SJSA1 (cell line): ENCODE results near the gene RRM2. TPM values are rescaled to one million over a fixed set of nuclear protein-coding genes. Genes with fewer than 3 reads are reported as not detected.
"Not testable (repeated sequence)": the region's sequence is repeated elsewhere in the genome, so short reads cannot be mapped to it uniquely, and the experiment has no call there.

Source experiments
- DNase-seq, 2 experiments: peaks; one replicate each; pipeline ENCODE4 v3.0.0-alpha.2; 2015 to 2020; ENCODE audit warnings: low spot score in 2 of 2, low read depth in 1 of 2
- H3K27ac ChIP-seq: fragments of 250-450 bp; sonication (Bioruptor Pico); 2 replicates; pipeline ENCODE4 v1.5.1; 2020; ENCODE audit warnings: mild to moderate bottlenecking, moderate library complexity
- H3K27me3 ChIP-seq: fragments of 250-450 bp; sonication (Bioruptor Pico); replicated peaks from 2 replicates; pipeline ENCODE4 v1.5.1; 2020; ENCODE audit warnings: mild to moderate bottlenecking, moderate library complexity
- H3K36me3 ChIP-seq: fragments of 250-450 bp; sonication (Bioruptor Pico); 2 replicates; pipeline ENCODE4 v1.5.1; 2020; ENCODE audit warnings: mild to moderate bottlenecking
- H3K4me1 ChIP-seq: fragments of 250-450 bp; sonication (Bioruptor Pico); replicated peaks from 2 replicates; pipeline ENCODE4 v1.6.1; 2021; ENCODE audit warnings: mild to moderate bottlenecking
- H3K4me3 ChIP-seq: fragments of 250-450 bp; sonication (Bioruptor Pico); 2 replicates; pipeline ENCODE4 v1.5.1; 2020; ENCODE audit warnings: mild to moderate bottlenecking
- H3K9me3 ChIP-seq: fragments of 250-450 bp; sonication (Bioruptor Pico); replicated peaks from 2 replicates; pipeline ENCODE4 v1.5.1; 2020; ENCODE audit warnings: mild to moderate bottlenecking
- total RNA-seq: library from RNA; depleted of rRNA; stranded (reverse); fragments of >200 nt; shearing (Covaris generic); gene quantifications from 2 replicates; pipeline ENCODE4 v1.2.3, GENCODE V29; 2014

The RRM2 gene
- total RNA-seq, 1 experiment from 2014 or later = 209 TPM

GRCh38 chr2:10097352-10098148 lies 25.0 kb upstream of the RRM2 start:
- no peak overlapping the region for H3K4me3 ChIP-seq

GRCh38 chr2:10101491-10101890 lies 21.0 kb upstream of the RRM2 start:
- Histone ChIP-seq H3K27me3 (no peaks in the 10 kb centered on the region), H3K9me3 (no peaks in the 10 kb centered on the region), H3K4me1 (peaks cover 9% of the 10 kb centered on the region), H3K27ac (no peak overlapping the region), H3K4me3 (no peak overlapping the region), H3K36me3 (no peaks in the 10 kb centered on the region)
- DNase-seq = no peak

More at GRCh38 chr2:10097352-10098148, 25.0 kb upstream of the RRM2 start:
- H3K27me3 ChIP-seq = no peaks in the 10 kb centered on the region
- H3K27ac ChIP-seq = no peak overlapping the region
- no peaks in the 10 kb centered on the region for H3K9me3 ChIP-seq
- peaks cover 9% of the 10 kb centered on the region for H3K4me1 ChIP-seq
- peak; percentile 62 to 74 for DNase-seq
- H3K36me3 ChIP-seq = no peaks in the 10 kb centered on the region

- no peaks in the 10 kb centered on the region for H3K27me3 ChIP-seq
- DNase-seq = no peak
- no peaks in the 10 kb centered on the region for H3K36me3 ChIP-seq
- H3K4me1 ChIP-seq = no peaks in the 10 kb centered on the region
- H3K4me3 ChIP-seq = no peak overlapping the region
- H3K27ac ChIP-seq = no peak overlapping the region
- no peaks in the 10 kb centered on the region for H3K9me3 ChIP-seq
Measured at GRCh38 chr2:10103179-10103578, 19.4 kb upstream of the RRM2 start.

GRCh38 chr2:10104906-10105305 lies 17.6 kb upstream of the RRM2 start:
- not testable (repeated sequence) for H3K36me3 ChIP-seq, H3K27me3 ChIP-seq, H3K4me3 ChIP-seq

GRCh38 chr2:10109311-10109710 lies 13.2 kb upstream of the RRM2 start:
- Histone ChIP-seq H3K27ac (peak overlapping the region; percentile 18), H3K27me3 (no peaks in the 10 kb centered on the region), H3K36me3 (no peaks in the 10 kb centered on the region), H3K4me1 (peaks cover 11% of the 10 kb centered on the region), H3K9me3 (no peaks in the 10 kb centered on the region), H3K4me3 (no peak overlapping the region)
- DNase-seq = peak in 1 of 2 experiments; percentile 34

More at GRCh38 chr2:10104906-10105305, 17.6 kb upstream of the RRM2 start:
- not testable (repeated sequence) for H3K27ac ChIP-seq, DNase-seq, H3K9me3 ChIP-seq
- peaks cover 11% of the 10 kb centered on the region for H3K4me1 ChIP-seq

- H3K27me3 ChIP-seq = no peaks in the 10 kb centered on the region
- peaks cover 21% of the 10 kb centered on the region for H3K36me3 ChIP-seq
- H3K9me3 ChIP-seq = no peaks in the 10 kb centered on the region
- no peak for DNase-seq
- peaks cover 37% of the 10 kb centered on the region for H3K4me1 ChIP-seq
- no peak overlapping the region for H3K4me3 ChIP-seq
- H3K27ac ChIP-seq = no peak overlapping the region
Measured at GRCh38 chr2:10119027-10119325, 3.6 kb upstream of the RRM2 start.

GRCh38 chr2:10119601-10120157 lies 2.9 kb upstream of the RRM2 start:
- DNase-seq = no peak
- Histone ChIP-seq H3K36me3 (peaks cover 28% of the 10 kb centered on the region), H3K27me3 (no peaks in the 10 kb centered on the region), H3K9me3 (no peaks in the 10 kb centered on the region), H3K4me3 (peak overlapping the region; percentile 79), H3K27ac (peak overlapping the region; percentile 98), H3K4me1 (peaks cover 44% of the 10 kb centered on the region)

GRCh38 chr2:10120158-10120876 lies 2.2 kb upstream of the RRM2 start:
- DNase-seq = peak; percentile 97 to 98
- H3K27ac ChIP-seq = peak overlapping the region; percentile 98
- H3K27me3 ChIP-seq = no peaks in the 10 kb centered on the region
- peaks cover 35% of the 10 kb centered on the region for H3K36me3 ChIP-seq
- no peaks in the 10 kb centered on the region for H3K9me3 ChIP-seq
- peaks cover 50% of the 10 kb centered on the region for H3K4me1 ChIP-seq
- H3K4me3 ChIP-seq = peak overlapping the region; percentile 79

- Histone ChIP-seq H3K27ac (peak overlapping the region; percentile 98), H3K27me3 (no peaks in the 10 kb centered on the region), H3K4me1 (peaks cover 54% of the 10 kb centered on the region), H3K9me3 (no peaks in the 10 kb centered on the region), H3K36me3 (peaks cover 41% of the 10 kb centered on the region), H3K4me3 (peak overlapping the region; percentile 79)
- peak in 1 of 2 experiments; percentile 68 for DNase-seq
Measured at GRCh38 chr2:10120877-10121574, 1.5 kb upstream of the RRM2 start.

- no peaks in the 10 kb centered on the region for H3K9me3 ChIP-seq
- peaks cover 63% of the 10 kb centered on the region for H3K36me3 ChIP-seq
- no peaks in the 10 kb centered on the region for H3K27me3 ChIP-seq
- H3K4me1 ChIP-seq = peaks cover 48% of the 10 kb centered on the region
- peak overlapping the region; percentile 98 for H3K27ac ChIP-seq
- peak overlapping the region; percentile 79 for H3K4me3 ChIP-seq
- DNase-seq = peak in 1 of 2 experiments; percentile 38
Measured at GRCh38 chr2:10123281-10123680, 742 bp downstream of the RRM2 start.

GRCh38 chr2:10124538-10125045 lies 2.1 kb downstream of the RRM2 start:
- Histone ChIP-seq H3K4me1 (peaks cover 50% of the 10 kb centered on the region), H3K9me3 (no peaks in the 10 kb centered on the region), H3K27ac (peak overlapping the region; percentile 11), H3K4me3 (peak overlapping the region; percentile 79), H3K27me3 (no peaks in the 10 kb centered on the region), H3K36me3 (peaks cover 76% of the 10 kb centered on the region)
- peak in 1 of 2 experiments; percentile 64 for DNase-seq

- peaks cover 41% of the 10 kb centered on the region for H3K4me1 ChIP-seq
- H3K9me3 ChIP-seq = no peaks in the 10 kb centered on the region
- H3K27me3 ChIP-seq = no peaks in the 10 kb centered on the region
- DNase-seq = no peak
- no peak overlapping the region for H3K27ac ChIP-seq
- H3K36me3 ChIP-seq = peaks cover 91% of the 10 kb centered on the region
- no peak overlapping the region for H3K4me3 ChIP-seq
Measured at GRCh38 chr2:10125842-10126631, 3.5 kb downstream of the RRM2 start.

GRCh38 chr2:10126632-10127026 lies 4.1 kb downstream of the RRM2 start:
- H3K4me3 ChIP-seq = no peak overlapping the region
- H3K36me3 ChIP-seq = peaks cover 96% of the 10 kb centered on the region

More at GRCh38 chr2:10126632-10127026, 4.1 kb downstream of the RRM2 start:
- Histone ChIP-seq H3K27ac (no peak overlapping the region), H3K4me1 (peaks cover 35% of the 10 kb centered on the region), H3K9me3 (no peaks in the 10 kb centered on the region), H3K27me3 (no peaks in the 10 kb centered on the region)
- no peak for DNase-seq
